HepG2 (cell line): ENCODE results near the gene VARS2. TPM values are rescaled to one million over a fixed set of nuclear protein-coding genes. Genes with fewer than 3 reads are reported as not detected.

ENCODE experiments used
- CAMTA2 ChIP-seq: sonication (generic); formaldehyde crosslinking; IDR thresholded peaks from 2 replicates; pipeline ENCODE4 v1.4.0; 2020; ENCODE audit warnings: mild to moderate bottlenecking, missing genetic modification reagents, borderline replicate concordance
- CREB1 ChIP-seq, 2 experiments: fragments of 450-650 bp in 1 of 2; IDR thresholded peaks; 2 replicates each; pipeline ENCODE4 v1.6.1; 2016 to 2017; ENCODE audit warnings: control low read depth in 1 of 2, mild to moderate bottlenecking in 1 of 2, missing compliant biosample characterization in 1 of 2, missing genetic modification characterization in 1 of 2
- EED ChIP-seq: sonication (generic); formaldehyde crosslinking; IDR thresholded peaks from 2 replicates; pipeline ENCODE4 v1.5.0; 2020; ENCODE audit warnings: mild to moderate bottlenecking, missing genetic modification reagents
- GZF1 ChIP-seq: sonication (generic); formaldehyde crosslinking; IDR thresholded peaks from 2 replicates; pipeline ENCODE4 v1.5.1; 2020; ENCODE audit warnings: mild to moderate bottlenecking, missing genetic modification reagents
- HMG20B ChIP-seq: conservative IDR thresholded peaks from 2 replicates; pipeline ENCODE4 v1.6.1; 2016; ENCODE audit warnings: missing genetic modification reagents, missing compliant biosample characterization
- IKZF4 ChIP-seq: sonication (generic); formaldehyde crosslinking; IDR thresholded peaks from 2 replicates; pipeline ENCODE4 v1.5.1; 2020; ENCODE audit warnings: borderline replicate concordance, mild to moderate bottlenecking, low read depth, missing genetic modification reagents; ENCODE audit errors: not compliant biosample characterization
- ISL2 ChIP-seq: sonication (generic); formaldehyde crosslinking; IDR thresholded peaks from 2 replicates; pipeline ENCODE4 v1.5.0; 2020; ENCODE audit warnings: missing genetic modification reagents
- KDM5B ChIP-seq: sonication (generic); formaldehyde crosslinking; IDR thresholded peaks from 2 replicates; pipeline ENCODE4 v1.4.0; 2020; ENCODE audit warnings: missing genetic modification reagents, mild to moderate bottlenecking, borderline replicate concordance
- MBD4 ChIP-seq: IDR thresholded peaks from 2 replicates; pipeline ENCODE4 v1.6.1; 2012; ENCODE audit warnings: low read length, inconsistent platforms, borderline replicate concordance
- PCBP1 ChIP-seq: fragments of 200-400 bp; formaldehyde crosslinking; IDR thresholded peaks from 2 replicates; pipeline ENCODE4 v1.6.1; 2017; ENCODE audit warnings: mild to moderate bottlenecking, low read depth, low read length, borderline replicate concordance
- ZNF101 ChIP-seq: sonication (generic); formaldehyde crosslinking; IDR thresholded peaks from 2 replicates; pipeline ENCODE4 v1.4.0; 2020; ENCODE audit warnings: mild to moderate bottlenecking, low read depth, missing genetic modification reagents, borderline replicate concordance
- ZNF256 ChIP-seq: sonication (generic); formaldehyde crosslinking; conservative IDR thresholded peaks from 2 replicates; pipeline ENCODE4 v1.4.0; 2020; ENCODE audit warnings: missing genetic modification reagents
- ZNF383 ChIP-seq: sonication (generic); formaldehyde crosslinking; IDR thresholded peaks from 2 replicates; pipeline ENCODE4 v1.4.0; 2020; ENCODE audit warnings: missing genetic modification reagents, mild to moderate bottlenecking, borderline replicate concordance
- ZNF773 ChIP-seq: sonication (generic); formaldehyde crosslinking; IDR thresholded peaks from 2 replicates; pipeline ENCODE4 v1.4.0; 2020; ENCODE audit warnings: missing genetic modification reagents, borderline replicate concordance
- polyA plus RNA-seq, 8 experiments: library from polyadenylated mRNA; depleted of rRNA in 3 of 8; stranded (reverse) in 7 of 8; unstranded in 1 of 8; fragments of >200 nt; fragmentation: Illumina TruSeq in 4 of 8; extraction: Trizol in 4 of 8; gene quantifications; 2 replicates each; pipeline versions ENCODE4 v1.2.1 to v1.2.3, GENCODE V29; 2011 to 2016; ENCODE audit warnings: low read depth in 4 of 8, missing spikeins in 1 of 8, mixed read lengths in 1 of 8; ENCODE audit not compliant: insufficient read depth in 1 of 8
- total RNA-seq, 5 experiments: library from RNA; depleted of rRNA; stranded (reverse); fragments of >200 nt; fragmentation: Illumina TruSeq; extraction: Trizol; gene quantifications; 2 replicates each; pipeline ENCODE4 v1.2.3, GENCODE V29; 2016; ENCODE audit warnings: low read depth in 1 of 5
- TF ChIP-seq, protein P1 (sequence below): sonication (generic); formaldehyde crosslinking; IDR thresholded peaks from 2 replicates; pipeline ENCODE4 v1.4.0; 2020; ENCODE audit warnings: missing genetic modification reagents, borderline replicate concordance
- TF ChIP-seq, protein P2 (sequence below): sonication (generic); formaldehyde crosslinking; IDR thresholded peaks from 2 replicates; pipeline ENCODE4 v1.4.0; 2020; ENCODE audit warnings: missing genetic modification reagents, low read depth, mild to moderate bottlenecking, borderline replicate concordance
- TF ChIP-seq, protein P3 (sequence below): sonication (generic); formaldehyde crosslinking; IDR thresholded peaks from 2 replicates; pipeline ENCODE4 v1.5.0; 2020; ENCODE audit warnings: mild to moderate bottlenecking, missing genetic modification reagents, borderline replicate concordance

The VARS2 gene
- total and polyA plus RNA-seq, 2 of the 13 experiments (the other 11 are each of a cell fraction or from before 2014, with no cell fraction given): 61.8 to 71.8 TPM

DNA sequence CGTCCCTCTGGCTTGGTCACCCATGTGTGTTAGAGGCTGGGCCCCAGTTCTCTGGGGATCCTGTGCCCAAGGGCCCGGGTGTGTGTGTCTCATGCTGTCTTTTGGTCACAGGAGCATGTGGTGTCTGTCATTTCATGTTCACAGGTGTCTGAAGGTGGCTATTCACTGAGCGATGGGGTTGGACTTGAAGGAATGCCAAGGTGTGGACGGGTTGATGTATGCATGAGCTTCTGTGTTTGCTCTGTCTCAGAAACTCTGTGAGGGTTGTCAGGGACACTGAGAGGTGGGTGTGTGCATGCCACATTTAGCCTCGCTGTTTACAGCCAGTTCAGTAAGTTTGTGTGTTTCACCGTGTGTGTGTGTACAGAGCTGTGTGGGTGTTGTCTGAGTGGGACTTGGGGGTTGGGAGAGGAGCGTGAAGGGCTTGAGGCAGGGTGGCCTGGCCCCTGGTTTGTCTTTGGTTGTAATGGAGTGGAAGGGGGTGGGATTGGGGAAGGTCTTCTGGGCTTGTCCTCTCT is 28.5 kb upstream of the VARS2 start (continued):
- TF ChIP-seq, protein P1, sequence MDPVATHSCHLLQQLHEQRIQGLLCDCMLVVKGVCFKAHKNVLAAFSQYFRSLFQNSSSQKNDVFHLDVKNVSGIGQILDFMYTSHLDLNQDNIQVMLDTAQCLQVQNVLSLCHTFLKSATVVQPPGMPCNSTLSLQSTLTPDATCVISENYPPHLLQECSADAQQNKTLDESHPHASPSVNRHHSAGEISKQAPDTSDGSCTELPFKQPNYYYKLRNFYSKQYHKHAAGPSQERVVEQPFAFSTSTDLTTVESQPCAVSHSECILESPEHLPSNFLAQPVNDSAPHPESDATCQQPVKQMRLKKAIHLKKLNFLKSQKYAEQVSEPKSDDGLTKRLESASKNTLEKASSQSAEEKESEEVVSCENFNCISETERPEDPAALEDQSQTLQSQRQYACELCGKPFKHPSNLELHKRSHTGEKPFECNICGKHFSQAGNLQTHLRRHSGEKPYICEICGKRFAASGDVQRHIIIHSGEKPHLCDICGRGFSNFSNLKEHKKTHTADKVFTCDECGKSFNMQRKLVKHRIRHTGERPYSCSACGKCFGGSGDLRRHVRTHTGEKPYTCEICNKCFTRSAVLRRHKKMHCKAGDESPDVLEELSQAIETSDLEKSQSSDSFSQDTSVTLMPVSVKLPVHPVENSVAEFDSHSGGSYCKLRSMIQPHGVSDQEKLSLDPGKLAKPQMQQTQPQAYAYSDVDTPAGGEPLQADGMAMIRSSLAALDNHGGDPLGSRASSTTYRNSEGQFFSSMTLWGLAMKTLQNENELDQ: no peak
- TF ChIP-seq IKZF4 (CRISPR knock-in tag): no peak
- peak; percentile 77; the same call in 1 of the 2 replicates for TF ChIP-seq CAMTA2
- TF ChIP-seq KDM5B (CRISPR knock-in tag): peak; percentile 19; the same call in 1 of the 2 replicates
- no peak for TF ChIP-seq CREB1 (IDR thresholded peaks at IDR 0.05)
- TF ChIP-seq CREB1 (CRISPR knock-in tag; IDR thresholded peaks at IDR 0.05): no peak
- 0 out of 2 replicates have a peak, but pooled peaks have one; percentile 4 for TF ChIP-seq ZNF256 (CRISPR knock-in tag)
- TF ChIP-seq GZF1 (CRISPR knock-in tag): 0 out of 2 replicates have a peak, but pooled peaks have one; percentile 54
- TF ChIP-seq, protein P2, sequence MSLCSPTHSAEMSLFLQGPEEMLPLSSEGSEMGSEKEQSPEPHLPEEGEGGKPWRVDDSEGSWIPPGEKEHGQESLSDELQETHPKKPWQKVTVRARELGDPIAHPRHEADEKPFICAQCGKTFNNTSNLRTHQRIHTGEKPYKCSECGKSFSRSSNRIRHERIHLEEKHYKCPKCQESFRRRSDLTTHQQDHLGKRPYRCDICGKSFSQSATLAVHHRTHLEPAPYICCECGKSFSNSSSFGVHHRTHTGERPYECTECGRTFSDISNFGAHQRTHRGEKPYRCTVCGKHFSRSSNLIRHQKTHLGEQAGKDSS (CRISPR knock-in tag): no peak
- TF ChIP-seq ZNF773 (CRISPR knock-in tag): no peak
- TF ChIP-seq, protein P3, sequence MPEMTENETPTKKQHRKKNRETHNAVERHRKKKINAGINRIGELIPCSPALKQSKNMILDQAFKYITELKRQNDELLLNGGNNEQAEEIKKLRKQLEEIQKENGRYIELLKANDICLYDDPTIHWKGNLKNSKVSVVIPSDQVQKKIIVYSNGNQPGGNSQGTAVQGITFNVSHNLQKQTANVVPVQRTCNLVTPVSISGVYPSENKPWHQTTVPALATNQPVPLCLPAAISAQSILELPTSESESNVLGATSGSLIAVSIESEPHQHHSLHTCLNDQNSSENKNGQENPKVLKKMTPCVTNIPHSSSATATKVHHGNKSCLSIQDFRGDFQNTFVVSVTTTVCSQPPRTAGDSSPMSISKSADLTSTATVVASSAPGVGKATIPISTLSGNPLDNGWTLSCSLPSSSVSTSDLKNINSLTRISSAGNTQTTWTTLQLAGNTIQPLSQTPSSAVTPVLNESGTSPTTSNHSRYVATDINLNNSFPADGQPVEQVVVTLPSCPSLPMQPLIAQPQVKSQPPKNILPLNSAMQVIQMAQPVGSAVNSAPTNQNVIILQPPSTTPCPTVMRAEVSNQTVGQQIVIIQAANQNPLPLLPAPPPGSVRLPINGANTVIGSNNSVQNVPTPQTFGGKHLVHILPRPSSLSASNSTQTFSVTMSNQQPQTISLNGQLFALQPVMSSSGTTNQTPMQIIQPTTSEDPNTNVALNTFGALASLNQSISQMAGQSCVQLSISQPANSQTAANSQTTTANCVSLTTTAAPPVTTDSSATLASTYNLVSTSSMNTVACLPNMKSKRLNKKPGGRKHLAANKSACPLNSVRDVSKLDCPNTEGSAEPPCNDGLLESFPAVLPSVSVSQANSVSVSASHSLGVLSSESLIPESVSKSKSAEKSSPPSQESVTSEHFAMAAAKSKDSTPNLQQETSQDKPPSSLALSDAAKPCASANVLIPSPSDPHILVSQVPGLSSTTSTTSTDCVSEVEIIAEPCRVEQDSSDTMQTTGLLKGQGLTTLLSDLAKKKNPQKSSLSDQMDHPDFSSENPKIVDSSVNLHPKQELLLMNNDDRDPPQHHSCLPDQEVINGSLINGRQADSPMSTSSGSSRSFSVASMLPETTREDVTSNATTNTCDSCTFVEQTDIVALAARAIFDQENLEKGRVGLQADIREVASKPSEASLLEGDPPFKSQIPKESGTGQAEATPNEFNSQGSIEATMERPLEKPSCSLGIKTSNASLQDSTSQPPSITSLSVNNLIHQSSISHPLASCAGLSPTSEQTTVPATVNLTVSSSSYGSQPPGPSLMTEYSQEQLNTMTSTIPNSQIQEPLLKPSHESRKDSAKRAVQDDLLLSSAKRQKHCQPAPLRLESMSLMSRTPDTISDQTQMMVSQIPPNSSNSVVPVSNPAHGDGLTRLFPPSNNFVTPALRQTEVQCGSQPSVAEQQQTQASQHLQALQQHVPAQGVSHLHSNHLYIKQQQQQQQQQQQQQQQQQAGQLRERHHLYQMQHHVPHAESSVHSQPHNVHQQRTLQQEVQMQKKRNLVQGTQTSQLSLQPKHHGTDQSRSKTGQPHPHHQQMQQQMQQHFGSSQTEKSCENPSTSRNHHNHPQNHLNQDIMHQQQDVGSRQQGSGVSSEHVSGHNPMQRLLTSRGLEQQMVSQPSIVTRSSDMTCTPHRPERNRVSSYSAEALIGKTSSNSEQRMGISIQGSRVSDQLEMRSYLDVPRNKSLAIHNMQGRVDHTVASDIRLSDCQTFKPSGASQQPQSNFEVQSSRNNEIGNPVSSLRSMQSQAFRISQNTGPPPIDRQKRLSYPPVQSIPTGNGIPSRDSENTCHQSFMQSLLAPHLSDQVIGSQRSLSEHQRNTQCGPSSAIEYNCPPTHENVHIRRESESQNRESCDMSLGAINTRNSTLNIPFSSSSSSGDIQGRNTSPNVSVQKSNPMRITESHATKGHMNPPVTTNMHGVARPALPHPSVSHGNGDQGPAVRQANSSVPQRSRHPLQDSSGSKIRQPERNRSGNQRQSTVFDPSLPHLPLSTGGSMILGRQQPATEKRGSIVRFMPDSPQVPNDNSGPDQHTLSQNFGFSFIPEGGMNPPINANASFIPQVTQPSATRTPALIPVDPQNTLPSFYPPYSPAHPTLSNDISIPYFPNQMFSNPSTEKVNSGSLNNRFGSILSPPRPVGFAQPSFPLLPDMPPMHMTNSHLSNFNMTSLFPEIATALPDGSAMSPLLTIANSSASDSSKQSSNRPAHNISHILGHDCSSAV: no peak
- TF ChIP-seq EED (CRISPR knock-in tag): peak; percentile 55; the same call in 1 of the 2 replicates
- 0 out of 2 replicates have a peak, but pooled peaks have one; percentile 66 for TF ChIP-seq ZNF101 (CRISPR knock-in tag)
- no peak for TF ChIP-seq MBD4
- TF ChIP-seq HMG20B (CRISPR knock-in tag): no peak
- no peak for TF ChIP-seq ZNF383
- TF ChIP-seq PCBP1: no peak
- TF ChIP-seq ISL2 (CRISPR knock-in tag): no peak
